Activated CD8-positive, alpha-beta memory T cell treated with anti-CD3 and anti-CD28 coated beads, Interleukin-2, amount 50 U/mL, for 1 hour (primary cell): ENCODE measurements around the gene P2RX6.

Experiments
- DNase-seq: peaks from one replicate; pipeline ENCODE4 v3.0.0-alpha.2; 2020; ENCODE audit errors: extremely low read depth

P2RX6 gene

GRCh38 chr22:21012446-21013407, 2.2 kb upstream of the P2RX6 start:
- no peak for DNase-seq

- DNase-seq, result no peak
Measured at GRCh38 chr22:21013657-21014201, 1.2 kb upstream of the P2RX6 start.

- peak; percentile 66 for DNase-seq
Measured at GRCh38 chr22:21014202-21014725, 701 bp upstream of the P2RX6 start.

GRCh38 chr22:21015466-21016006, 571 bp downstream of the P2RX6 start:
- DNase-seq, result no peak

GRCh38 chr22:21016644-21017420, 1.9 kb downstream of the P2RX6 start:
- no peak for DNase-seq

GRCh38 chr22:21018314-21018713, 3.3 kb downstream of the P2RX6 start:
- DNase-seq, result no peak

GRCh38 chr22:21020802-21021429, 6.0 kb downstream of the P2RX6 start:
- DNase-seq, result no peak

- no peak for DNase-seq
Measured at GRCh38 chr22:21022507-21022906, 7.5 kb downstream of the P2RX6 start.

DNA sequence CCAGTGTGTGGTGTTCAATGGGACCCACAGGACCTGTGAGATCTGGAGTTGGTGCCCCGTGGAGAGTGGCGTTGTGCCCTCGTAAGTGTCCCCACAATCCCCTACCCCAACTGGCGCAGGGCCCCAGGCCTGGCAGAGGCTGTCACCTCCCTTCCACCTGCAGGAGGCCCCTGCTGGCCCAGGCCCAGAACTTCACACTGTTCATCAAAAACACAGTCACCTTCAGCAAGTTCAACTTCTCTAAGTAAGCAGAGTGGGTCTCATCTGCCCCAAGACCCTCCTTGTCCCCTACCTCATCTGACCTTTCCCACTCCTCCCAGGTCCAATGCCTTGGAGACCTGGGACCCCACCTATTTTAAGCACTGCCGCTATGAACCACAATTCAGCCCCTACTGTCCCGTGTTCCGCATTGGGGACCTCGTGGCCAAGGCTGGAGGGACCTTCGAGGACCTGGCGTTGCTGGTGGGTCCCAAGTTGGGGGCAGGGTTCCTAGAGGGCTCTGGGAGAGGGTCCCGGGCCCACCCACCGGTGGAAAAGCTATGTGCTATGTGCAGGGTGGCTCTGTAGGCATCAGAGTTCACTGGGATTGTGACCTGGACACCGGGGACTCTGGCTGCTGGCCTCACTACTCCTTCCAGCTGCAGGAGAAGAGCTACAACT, 8.1 kb downstream of the P2RX6 start:
- no peak for DNase-seq

- no peak for DNase-seq
Measured at GRCh38 chr22:21025266-21025665, 10.3 kb downstream of the P2RX6 start.

DNA sequence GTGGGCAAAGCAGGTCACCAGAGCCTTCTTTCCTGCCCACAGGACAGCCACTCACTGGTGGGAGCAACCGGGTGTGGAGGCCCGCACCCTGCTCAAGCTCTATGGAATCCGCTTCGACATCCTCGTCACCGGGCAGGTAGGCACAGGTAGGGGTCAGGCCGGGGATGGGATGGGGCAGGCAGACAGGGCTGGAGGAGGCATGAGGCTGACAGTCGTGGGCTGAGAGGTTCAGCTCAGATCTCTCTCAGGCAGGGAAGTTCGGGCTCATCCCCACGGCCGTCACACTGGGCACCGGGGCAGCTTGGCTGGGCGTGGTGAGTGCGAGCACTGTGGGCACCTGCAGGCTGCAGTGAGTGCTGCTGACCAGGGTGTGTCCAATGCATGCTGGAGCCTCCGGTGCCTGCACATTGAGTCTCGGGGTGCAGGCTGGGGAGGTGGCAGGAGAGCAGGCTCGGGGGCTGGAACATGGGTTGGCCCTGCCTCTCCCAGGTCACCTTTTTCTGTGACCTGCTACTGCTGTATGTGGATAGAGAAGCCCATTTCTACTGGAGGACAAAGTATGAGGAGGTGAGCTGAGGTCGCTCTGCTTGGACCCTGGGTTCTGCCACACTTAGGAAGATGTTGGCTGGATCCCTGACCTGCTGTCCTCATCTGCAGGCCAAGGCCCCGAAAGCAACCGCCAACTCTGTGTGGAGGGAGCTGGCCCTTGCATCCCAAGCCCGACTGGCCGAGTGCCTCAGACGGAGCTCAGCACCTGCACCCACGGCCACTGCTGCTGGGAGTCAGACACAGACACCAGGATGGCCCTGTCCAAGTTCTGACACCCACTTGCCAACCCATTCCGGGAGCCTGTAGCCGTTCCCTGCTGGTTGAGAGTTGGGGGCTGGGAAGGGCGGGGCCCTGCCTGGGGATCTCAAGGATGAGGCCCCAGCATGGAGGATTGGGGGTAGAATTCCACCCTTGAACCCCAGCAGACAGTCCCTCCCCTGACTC, 11.1 kb downstream of the P2RX6 start:
- no peak for DNase-seq

DNA sequence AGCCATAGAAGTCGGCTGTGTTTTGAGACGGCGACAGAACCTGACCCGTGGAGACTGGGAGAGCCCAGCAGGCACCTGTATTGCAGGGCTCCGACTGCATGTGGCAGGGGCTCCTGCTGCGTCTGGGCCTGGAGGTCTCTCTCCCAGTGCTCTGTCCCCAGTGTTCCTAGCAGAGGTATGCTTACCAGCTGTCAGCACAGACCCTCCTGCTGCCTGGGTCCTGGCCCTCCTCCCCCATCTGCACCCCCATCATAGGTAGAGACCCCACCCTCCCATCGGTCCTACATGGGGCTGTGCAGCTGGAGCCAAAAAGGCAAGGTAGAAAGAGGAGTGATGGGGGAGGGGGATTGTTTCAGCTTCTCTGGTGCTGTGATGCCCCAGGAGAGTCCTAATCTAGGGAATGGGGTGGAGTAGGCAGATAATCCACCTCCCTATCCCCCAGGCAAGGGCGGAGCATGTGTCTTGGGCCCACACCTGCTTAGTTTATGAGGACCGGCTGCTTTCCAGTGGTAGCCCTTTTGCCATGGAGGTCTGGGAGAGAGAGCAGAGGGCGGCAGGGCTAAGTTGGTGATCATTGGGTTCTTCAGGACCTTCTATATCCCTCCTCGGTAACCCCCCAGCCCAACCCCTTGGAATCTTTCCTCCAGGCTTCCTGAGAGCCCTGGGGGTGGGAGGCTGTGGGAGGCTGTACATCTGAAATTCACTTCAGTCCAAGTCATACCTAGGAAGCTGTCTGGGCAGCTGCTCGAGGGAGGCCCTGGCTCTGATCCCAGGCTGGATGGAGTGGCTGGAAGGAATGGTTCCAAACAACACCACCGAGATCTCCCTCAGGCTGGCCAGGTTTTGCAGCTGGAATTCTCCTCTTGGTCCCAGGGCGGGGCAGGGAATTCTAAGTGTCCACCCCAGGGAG, 12.1 kb downstream of the P2RX6 start:
- no peak for DNase-seq

GRCh38 chr22:21028277-21029251, 13.6 kb downstream of the P2RX6 start:
- DNase-seq, result no peak

- no peak for DNase-seq
Measured at GRCh38 chr22:21029486-21030025, 14.6 kb downstream of the P2RX6 start.

GRCh38 chr22:21030032-21030431, 15.1 kb downstream of the P2RX6 start:
- DNase-seq, result no peak

DNA sequence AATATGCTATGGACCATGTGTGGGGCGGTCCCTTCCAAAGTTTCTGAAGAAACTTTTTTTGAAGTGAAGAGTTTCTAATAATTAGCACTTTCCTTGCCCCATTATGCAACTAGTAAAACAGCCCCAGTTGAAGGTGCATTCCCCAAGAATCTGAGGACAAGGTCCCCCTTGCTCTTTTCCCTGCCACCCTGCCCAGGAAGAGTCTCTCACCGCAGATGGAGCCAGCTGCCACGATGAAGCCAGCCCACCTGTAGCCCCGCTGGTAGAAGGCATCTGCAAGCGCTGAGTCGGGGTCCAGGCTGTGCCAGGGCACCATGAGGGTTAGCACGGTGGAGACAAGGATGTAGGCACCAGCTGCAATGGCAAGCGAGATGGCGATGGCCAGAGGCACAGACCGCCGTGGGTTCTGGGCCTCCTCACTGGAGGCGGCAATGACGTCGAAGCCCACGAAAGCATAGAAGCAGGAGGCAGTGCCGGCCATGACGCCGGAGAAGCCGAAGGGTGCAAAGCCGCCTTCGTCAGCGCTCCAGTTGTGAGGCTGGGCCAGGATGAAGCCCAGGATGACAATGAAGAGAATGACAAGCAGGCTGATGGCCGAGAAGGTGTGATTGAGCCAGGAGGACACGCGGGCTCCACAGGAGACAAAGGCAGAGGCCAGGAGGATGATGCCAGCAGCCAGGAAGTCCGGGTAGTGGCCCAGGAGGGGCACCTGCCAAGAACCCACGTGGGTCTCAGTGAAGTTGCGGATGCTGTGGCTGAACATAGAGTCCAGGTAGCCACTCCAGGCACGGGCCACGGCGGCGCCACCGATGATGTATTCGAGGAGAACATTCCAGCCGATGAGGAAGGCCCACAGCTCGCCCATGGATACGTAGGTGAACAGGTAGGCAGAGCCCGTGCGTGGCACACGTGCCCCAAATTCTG, 15.9 kb downstream of the P2RX6 start:
- DNase-seq, result no peak
